ENCODE results near the gene LHX8.
"Not testable (repeated sequence)": the region's sequence is repeated elsewhere in the genome, so short reads cannot be mapped to it uniquely, and the experiment has no call there.

LHX8 gene

GRCh38 chr1:75132812-75133619 is 1.2 kb upstream of the LHX8 start:
- DNase-seq (ENCODE audit: low read depth in 3 of 3), result no peak

- DNase-seq (ENCODE audit: low read depth in 3 of 3), result no peak
Measured at GRCh38 chr1:75134647-75135572, 722 bp downstream of the LHX8 start.

GRCh38 chr1:75135573-75136194 is 1.5 kb downstream of the LHX8 start:
- DNase-seq (ENCODE audit: low read depth in 3 of 3), result no peak

- no peak for DNase-seq (ENCODE audit: low read depth in 3 of 3)
Measured at GRCh38 chr1:75136195-75136815, 2.1 kb downstream of the LHX8 start.

GRCh38 chr1:75136921-75137641 is 2.9 kb downstream of the LHX8 start:
- no peak for DNase-seq (ENCODE audit: low read depth in 3 of 3)

GRCh38 chr1:75152092-75152491 is 17.9 kb downstream of the LHX8 start:
- DNase-seq (ENCODE audit: low read depth in 3 of 3), result no peak

GRCh38 chr1:75159154-75159553 is 25.0 kb downstream of the LHX8 start:
- no peak for DNase-seq (ENCODE audit: low read depth in 3 of 3)

- no peak for DNase-seq (ENCODE audit: low read depth in 3 of 3)
Measured at GRCh38 chr1:75165264-75165663, 31.1 kb downstream of the LHX8 start.

GRCh38 chr1:75166821-75167220 is 32.6 kb downstream of the LHX8 start:
- no peak for DNase-seq (ENCODE audit: low read depth in 3 of 3)

GRCh38 chr1:75170011-75170410 is 35.8 kb downstream of the LHX8 start:
- DNase-seq (ENCODE audit: low read depth in 3 of 3), result no peak

GRCh38 chr1:75170981-75171380 is 36.8 kb downstream of the LHX8 start:
- no peak for DNase-seq (ENCODE audit: low read depth in 3 of 3)

- no peak for DNase-seq (ENCODE audit: low read depth in 3 of 3)
Measured at GRCh38 chr1:75171876-75172275, 37.7 kb downstream of the LHX8 start.

- no peak for DNase-seq (ENCODE audit: low read depth in 3 of 3)
Measured at GRCh38 chr1:75172556-75172955, 38.4 kb downstream of the LHX8 start.

- DNase-seq (ENCODE audit: low read depth in 3 of 3), result no peak
Measured at GRCh38 chr1:75174031-75174760, 40.0 kb downstream of the LHX8 start.

GRCh38 chr1:75181214-75181955 is 47.2 kb downstream of the LHX8 start:
- DNase-seq (ENCODE audit: low read depth in 3 of 3), result not testable (repeated sequence)

- no peak for DNase-seq (ENCODE audit: low read depth in 3 of 3)
Measured at GRCh38 chr1:75188892-75189291, 54.7 kb downstream of the LHX8 start.

- DNase-seq (ENCODE audit: low read depth in 3 of 3), result no peak
Measured at GRCh38 chr1:75198163-75198562, 64.0 kb downstream of the LHX8 start.

GRCh38 chr1:75198761-75199160 is 64.6 kb downstream of the LHX8 start:
- DNase-seq (ENCODE audit: low read depth in 3 of 3), result no peak

GRCh38 chr1:75202751-75203150 is 68.6 kb downstream of the LHX8 start:
- DNase-seq (ENCODE audit: low read depth in 3 of 3), result no peak

Data from stimulated activated CD4-positive, alpha-beta T cell treated with anti-CD3 and anti-CD28 coated beads, TNF-alpha, amount 100 ng/mL, for 24 hours (primary cell).